Lower leg skin (tissue), 4 donors: ENCODE measurements around the gene HDAC4. TPM values are rescaled to one million over a fixed set of nuclear protein-coding genes. Genes with fewer than 3 reads are reported as not detected.

Source experiments
- DNase-seq, 2 donors: peaks; one replicate each; pipeline ENCODE4 v3.0.0-alpha.2; 2019; ENCODE audit warnings: low spot score in 2 of 2
- H3K4me3 ChIP-seq: fragments of 200-600 bp; sonication (generic); 2 replicates; pipeline ENCODE4 v1.5.1; 2017; ENCODE audit warnings: mild to moderate bottlenecking, low read depth; ENCODE audit not compliant: poor library complexity, severe bottlenecking
- CTCF ChIP-seq, 3 donors: fragments of 450-650 bp; IDR thresholded peaks; one replicate each; pipeline ENCODE4 v1.5.1; 2016; ENCODE audit warnings: antibody characterized with exemption in 3 of 3, mild to moderate bottlenecking in 3 of 3, moderate library complexity in 2 of 3
- POLR2A ChIP-seq, 2 donors: fragments of 450-650 bp; IDR thresholded peaks; one replicate each; pipeline ENCODE4 v1.6.1; 2016 to 2017; ENCODE audit warnings: antibody characterized with exemption in 2 of 2, mild to moderate bottlenecking in 1 of 2, moderate library complexity in 1 of 2
- WGBS, 2 donors: methylation state at CpG; one replicate each; pipeline ENCODE4 v1.1.5; 2018; 5-methylcytosine and 5-hydroxymethylcytosine counted together
- intact Hi-C: fragments of 100-400 bp; cut with DNase I; formaldehyde crosslinking; loops from one replicate; pipeline ENCODE4 v1.15.0; 2023; ENCODE audit warnings: low total_unique reads
- total RNA-seq, 4 donors: library from RNA; depleted of rRNA; stranded (reverse); fragments of >200 nt; gene quantifications; one replicate each; pipeline ENCODE4 v1.1.0, GENCODE V29; 2016

HDAC4 gene
- total RNA-seq, 4 donors from 2014 or later = 27.4 to 85.5 (median 57.9) TPM

- no peak for TF ChIP-seq CTCF (IDR thresholded peaks at IDR 0.05)
- TF ChIP-seq POLR2A (IDR thresholded peaks at IDR 0.05) = no peak
- no peak overlapping the region for H3K4me3 ChIP-seq
- DNase-seq = no peak
- intact Hi-C loops = no loop called here
- 91 to 93% methylated on average over 4 of the region's 4 CpGs for WGBS, 2 donors
Observed at GRCh38 chr2:239423551-239423950, 22.7 kb upstream of the HDAC4 start.

GRCh38 chr2:239421851-239422250 is 21.0 kb upstream of the HDAC4 start:
- TF ChIP-seq POLR2A (IDR thresholded peaks at IDR 0.05) (no peak), CTCF (IDR thresholded peaks at IDR 0.05) (no peak)
- 77 to 89% methylated on average over 4 of the region's 4 CpGs for WGBS, 2 donors

GRCh38 chr2:239420082-239420481 is 19.3 kb upstream of the HDAC4 start:
- WGBS, 2 donors = 79 to 86% methylated on average over 12 of the region's 12 CpGs
- no peak overlapping the region for H3K4me3 ChIP-seq
- intact Hi-C loops = no loop called here
- TF ChIP-seq POLR2A (IDR thresholded peaks at IDR 0.05) = no peak
- TF ChIP-seq CTCF (IDR thresholded peaks at IDR 0.05) = no peak
- DNase-seq = no peak

More at GRCh38 chr2:239421851-239422250, 21.0 kb upstream of the HDAC4 start:
- intact Hi-C loops = no loop called here
- no peak for DNase-seq
- H3K4me3 ChIP-seq = no peak overlapping the region

GRCh38 chr2:239418918-239419317 is 18.1 kb upstream of the HDAC4 start:
- TF ChIP-seq POLR2A (IDR thresholded peaks at IDR 0.05) (no peak), CTCF (IDR thresholded peaks at IDR 0.05) (no peak)
- intact Hi-C loops = no loop called here
- DNase-seq = no peak
- 50 to 66% methylated on average over 1 of the region's 1 CpG for WGBS, 2 donors
- no peak overlapping the region for H3K4me3 ChIP-seq

- DNase-seq = no peak
- TF ChIP-seq CTCF (IDR thresholded peaks at IDR 0.05) (no peak), POLR2A (IDR thresholded peaks at IDR 0.05) (no peak)
- no peak overlapping the region for H3K4me3 ChIP-seq
- 86 to 90% methylated on average over 11 of the region's 11 CpGs for WGBS, 2 donors
- intact Hi-C loops = no loop called here
Observed at GRCh38 chr2:239412905-239413603, 12.2 kb upstream of the HDAC4 start.
